Hindlimb muscle (tissue), 1 donor: ENCODE measurements around the gene LSM10. TPM values are rescaled to one million over a fixed set of nuclear protein-coding genes. Genes with fewer than 3 reads are reported as not detected.

Experiments
- DNase-seq: peaks from one replicate; pipeline ENCODE4 v3.0.0-alpha.2; 2013
- polyA plus RNA-seq: library from polyadenylated mRNA; unstranded; fragments of 120-200 nt; gene quantifications from one replicate; pipeline ENCODE4 v1.2.1, GENCODE V29; 2013; ENCODE audit not compliant: insufficient read length

Gene LSM10
- polyA plus RNA-seq, 1 donor, result 23.5 TPM

DNA sequence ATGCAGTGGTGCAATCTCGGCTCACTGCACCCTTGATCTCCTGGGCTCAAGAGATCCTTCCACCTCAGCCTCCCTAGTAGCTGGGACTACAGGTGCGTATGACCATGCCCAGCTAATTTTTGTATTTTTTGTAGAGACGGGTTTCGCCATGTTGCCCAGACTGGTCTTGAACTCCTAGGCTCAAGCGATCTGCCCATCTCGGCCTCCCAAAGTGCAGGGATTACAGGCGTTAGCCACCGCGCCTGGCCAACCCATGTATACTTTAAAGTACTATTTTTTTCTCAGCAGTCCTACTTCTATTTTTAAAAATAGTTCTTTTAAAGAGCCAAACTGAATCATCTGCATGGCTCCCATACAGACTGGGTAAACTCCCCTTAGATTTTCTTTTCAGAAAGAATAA, 15.5 kb downstream of the LSM10 start:
- DNase-seq, result no peak

DNA sequence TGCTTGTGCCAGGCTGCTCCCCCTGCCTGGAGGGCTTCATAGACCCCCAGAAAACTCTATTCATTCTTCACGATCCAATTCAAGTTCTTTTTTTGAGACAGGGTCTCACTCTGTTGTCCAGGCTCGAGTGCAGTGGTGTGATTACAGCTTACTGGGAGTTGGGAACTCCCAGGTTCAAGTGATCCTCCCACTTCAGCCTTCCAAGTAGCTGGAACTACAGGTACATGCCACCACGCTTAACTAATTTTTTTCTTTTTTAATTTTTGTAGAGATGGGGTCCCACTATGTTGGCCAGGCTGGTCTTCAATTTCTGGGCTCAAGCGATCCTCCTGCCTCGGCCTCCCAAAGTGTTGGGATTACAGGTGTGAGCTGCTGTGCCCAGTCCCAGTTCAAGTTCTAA, 16.3 kb downstream of the LSM10 start:
- DNase-seq, result no peak

DNA sequence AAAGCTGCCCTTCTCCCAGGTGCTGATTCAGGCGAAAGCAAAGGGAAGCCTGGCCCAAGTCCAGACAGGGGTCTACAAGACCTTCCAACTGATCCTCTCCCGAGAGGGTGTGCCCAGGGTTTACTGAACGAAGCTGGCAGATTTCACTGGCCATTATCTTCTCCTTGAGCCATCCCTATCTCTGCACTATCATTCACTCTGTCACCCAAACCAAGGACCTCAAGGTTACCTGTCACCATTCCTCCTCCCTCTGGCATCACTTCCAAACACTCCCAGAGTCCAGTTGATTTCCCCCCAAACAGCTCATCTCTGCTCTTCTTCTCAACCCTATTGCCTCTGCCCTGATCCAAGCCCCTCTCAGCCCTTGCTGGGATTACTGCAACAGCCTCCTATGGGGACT, 16.9 kb downstream of the LSM10 start:
- no peak for DNase-seq

DNA sequence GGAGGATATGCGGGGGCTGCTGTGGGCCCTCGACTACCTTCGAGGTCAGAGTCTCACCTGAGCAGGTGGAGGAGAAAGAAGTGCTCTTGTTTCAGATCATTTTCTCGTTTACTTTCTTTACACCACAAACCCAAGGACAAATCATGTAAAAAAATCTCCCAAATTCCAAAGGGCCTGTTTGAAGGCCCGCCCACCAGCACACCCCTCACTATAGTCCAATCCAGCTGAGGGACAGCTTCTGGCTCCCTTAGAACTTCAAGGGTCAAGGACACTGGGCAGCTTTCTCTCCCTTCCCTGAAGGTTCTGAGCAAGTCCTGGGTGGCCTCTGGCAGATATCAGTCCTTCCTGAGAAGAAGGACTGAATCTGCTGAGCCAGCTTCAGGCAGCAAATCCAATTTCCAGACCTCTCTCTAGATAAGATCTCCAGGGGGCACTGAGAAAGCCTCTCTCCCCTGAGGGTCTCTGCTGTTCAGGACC, 17.5 kb downstream of the LSM10 start:
- DNase-seq, result no peak

DNA sequence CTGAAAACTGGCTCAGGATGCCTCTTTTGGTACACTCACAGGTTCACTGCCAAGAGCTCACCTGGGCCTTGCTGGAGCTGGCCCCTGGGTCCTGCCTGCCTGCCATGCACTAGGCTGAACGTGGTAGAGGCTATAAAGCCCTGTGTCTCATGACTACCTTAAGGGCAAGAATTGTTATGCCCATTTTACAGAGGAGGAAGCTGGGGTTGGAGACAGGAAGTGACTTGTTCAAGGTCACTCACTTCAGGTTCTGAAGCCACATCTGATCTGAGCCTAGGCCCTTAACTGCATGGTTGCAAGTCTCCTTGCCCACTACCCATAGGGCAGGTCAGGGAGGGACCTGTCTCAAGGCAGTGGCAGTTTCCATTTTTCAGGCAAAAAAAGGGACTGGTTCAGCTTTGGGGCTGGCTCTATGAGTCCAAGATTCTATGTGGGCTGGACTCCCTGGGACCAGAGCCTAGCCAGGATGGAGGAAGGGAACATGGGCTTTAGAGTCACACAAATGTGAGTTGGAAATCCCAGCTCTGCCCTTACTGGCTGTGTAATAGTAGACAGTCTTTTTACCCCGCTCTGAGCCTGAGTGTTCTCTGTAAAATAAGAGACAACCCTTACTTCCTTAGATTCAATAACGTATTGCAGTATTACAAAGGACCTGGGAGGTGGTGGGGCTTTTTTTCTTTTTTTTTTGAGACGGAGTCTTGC, 19.8 kb downstream of the LSM10 start:
- peak; percentile 32 for DNase-seq

DNA sequence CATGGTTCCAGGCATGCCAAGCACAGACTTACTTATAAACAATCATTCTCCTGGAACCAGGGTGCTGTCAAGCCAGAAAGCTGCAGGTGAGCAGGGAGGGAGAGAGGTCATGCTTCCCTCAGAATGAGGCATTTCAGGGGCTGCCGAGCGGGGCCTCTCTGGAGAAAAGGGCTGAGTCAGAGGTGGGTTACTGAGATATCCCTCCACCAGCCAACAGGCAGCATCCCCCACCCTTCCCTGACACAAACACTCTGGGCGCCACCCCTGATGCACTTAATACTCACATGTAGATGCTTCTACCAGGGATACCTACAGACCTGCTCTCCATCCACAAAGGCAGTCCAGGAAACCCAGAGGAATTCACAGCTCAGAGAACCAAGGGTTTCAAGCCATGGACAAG, 25.1 kb downstream of the LSM10 start:
- no peak for DNase-seq

DNA sequence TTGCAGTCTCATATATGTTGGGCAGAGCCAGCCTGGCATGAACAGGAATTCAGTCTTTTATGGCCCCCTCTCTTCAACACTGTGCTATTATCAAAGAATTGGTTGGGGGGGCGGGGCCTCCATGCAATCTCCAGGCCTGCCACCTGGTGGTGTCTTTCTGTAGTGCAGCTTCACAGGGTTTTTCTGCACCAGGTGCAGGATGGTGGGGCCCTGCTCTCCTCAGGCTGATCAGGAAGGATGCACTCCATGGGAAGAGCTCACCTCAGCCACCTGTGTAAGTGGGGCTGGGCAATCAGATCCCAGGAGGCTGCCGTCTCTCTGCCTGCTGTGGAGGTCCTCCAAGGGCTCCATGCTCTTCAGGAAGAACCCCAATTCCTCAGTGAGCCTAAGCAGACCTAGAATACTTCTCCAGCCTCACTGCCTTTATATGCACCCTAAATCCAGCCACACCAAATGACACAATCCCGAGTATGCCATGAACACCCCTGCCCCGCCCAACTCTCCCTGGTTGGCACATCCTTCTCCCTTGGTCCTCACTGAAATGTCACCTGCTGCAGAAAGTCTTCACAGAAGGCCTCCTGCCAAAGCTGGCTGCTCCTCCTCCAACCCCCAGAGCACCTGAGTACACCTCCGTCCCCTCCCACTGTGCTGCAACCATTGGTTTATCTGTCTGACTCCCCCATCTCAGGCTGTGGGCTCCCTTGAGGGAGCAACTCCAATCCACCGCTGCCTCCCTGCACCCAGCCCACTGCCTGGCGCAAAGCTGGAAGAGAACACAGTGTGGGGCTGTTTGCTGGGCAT, 28.4 kb downstream of the LSM10 start:
- peak; percentile 73 for DNase-seq

DNA sequence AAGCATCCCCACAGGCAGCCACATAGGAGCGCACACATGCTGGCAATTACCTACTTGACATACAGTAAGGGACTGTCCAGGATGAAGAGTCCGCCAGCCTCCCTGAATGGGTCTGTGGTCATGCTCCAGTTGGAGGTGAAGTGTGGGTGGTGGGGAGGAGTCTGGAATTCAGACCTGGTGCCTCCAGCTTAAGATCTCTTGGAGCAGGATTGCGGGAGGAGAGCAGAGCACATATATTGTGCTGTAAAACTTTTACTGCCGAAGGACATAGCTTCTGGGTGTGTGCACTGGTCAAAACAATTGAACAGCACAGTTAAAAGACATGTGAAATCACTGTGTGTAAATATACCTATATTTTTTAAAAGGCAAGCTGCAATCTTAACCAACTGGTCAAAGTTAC, 29.9 kb downstream of the LSM10 start:
- no peak for DNase-seq

DNA sequence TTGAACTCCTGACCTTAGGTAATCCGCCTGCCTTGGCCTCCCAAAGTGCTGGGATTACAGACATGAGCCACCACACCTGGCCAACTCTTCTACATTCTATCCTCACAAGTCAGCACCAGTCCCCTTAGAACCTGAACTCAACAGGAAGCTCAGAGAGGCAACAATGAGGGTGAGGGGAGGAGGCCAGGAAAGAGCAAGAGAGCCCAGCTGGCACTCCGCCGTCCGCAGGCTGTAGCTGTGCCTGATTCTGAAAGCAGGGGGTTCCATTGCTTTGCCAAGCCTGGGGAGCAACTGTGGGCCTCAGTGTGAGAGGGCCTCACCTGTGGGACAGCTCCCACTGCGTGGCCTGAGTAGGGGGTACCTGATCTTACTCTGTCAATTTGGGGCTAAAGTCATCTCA, 30.6 kb downstream of the LSM10 start:
- DNase-seq, result no peak

DNA sequence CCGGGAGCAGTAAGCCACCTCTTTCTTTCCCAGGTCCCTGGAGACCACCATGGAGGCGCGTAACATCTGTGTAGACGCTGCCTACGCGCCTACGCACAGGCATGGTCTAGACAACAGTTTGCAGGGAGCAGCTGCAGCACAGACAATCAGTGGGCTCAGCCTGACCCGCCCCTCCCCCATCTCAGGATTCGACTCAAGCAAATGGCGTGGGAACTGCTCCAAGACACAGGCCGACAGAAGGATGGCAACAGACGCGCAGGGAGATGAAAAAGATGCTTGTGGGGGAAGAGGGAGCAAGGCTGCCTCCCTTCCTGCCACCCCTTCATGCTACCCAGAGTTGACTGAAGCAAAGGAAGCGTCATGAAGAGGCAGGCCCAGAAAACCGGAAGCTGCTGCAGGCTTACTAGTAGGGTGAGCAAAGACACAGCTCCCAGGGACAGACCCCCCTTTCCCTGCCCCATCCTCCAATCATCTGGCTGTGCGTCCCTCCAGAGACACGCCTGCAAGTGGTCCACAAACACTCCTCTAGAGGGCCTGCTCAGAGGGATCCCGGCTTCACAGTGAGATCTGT, 31.5 kb downstream of the LSM10 start:
- DNase-seq, result peak; percentile 53

DNA sequence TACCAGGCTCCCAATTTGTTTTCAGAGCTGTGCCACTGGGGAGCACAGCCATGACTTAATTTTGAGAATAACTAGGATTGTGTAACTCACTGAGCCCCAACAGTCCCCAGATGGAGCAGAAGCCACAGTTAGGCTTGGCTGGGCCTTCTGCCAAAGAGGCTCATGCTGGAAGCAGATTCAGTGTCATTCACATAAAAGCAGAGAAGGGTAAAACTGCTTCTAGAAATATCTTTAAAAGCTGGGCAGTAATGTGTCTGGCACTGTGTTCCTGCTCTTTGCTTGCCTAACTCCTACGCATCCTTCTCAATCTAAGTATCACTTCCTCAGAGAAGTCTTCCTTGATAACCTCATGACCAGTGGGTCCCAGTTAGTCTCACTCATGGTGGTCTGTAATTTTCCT, 32.3 kb downstream of the LSM10 start:
- peak; percentile 20 for DNase-seq

DNA sequence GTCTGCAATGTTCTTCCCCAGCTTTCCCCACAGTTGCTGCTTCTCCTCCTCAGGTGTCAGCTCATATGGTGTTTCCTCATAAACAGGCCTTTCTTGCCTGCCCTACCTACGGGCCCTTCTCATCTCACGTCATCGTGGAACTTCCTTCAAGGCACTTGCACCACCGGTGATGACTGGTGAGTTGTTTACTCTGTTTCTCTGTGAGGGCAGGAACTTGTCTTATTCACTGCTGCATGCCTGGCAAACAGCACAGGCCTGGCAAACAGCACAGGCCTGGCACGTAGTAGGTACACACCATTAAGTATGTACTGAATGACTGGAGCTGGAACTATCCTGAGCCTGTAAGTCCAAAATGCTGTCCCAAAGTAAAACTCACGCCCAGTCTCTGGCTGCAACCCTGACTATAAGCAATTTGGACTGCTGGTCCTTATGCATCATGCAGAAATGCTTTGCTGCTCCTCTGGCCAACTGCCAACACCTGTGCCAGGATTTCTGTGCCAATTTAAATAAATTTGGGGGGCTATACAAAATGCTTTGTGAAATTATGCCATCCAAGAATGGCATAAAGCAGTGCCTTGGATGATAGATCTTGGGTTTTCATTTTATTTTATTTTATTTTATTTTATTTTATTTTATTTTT, 37.7 kb downstream of the LSM10 start:
- DNase-seq, result no peak

DNA sequence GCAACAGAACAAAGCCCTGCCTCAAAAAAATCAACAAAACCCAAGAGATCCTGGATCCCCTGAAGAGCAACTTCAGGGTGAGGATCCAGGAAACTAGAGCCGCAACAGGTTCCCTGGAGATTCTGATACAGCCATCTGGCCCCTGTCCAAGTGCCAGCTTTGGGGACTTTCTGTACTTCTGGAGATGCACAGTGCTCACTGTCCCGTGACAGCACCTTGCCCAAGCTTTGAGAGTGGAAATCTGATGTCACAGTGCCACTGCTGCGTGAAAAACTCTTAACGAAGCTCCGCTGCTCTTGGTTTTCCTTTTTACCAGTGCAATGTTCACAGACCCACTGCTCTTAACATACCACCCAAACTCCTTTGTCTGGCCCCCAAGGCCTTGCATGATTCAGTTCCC, 38.3 kb downstream of the LSM10 start:
- no peak for DNase-seq

DNA sequence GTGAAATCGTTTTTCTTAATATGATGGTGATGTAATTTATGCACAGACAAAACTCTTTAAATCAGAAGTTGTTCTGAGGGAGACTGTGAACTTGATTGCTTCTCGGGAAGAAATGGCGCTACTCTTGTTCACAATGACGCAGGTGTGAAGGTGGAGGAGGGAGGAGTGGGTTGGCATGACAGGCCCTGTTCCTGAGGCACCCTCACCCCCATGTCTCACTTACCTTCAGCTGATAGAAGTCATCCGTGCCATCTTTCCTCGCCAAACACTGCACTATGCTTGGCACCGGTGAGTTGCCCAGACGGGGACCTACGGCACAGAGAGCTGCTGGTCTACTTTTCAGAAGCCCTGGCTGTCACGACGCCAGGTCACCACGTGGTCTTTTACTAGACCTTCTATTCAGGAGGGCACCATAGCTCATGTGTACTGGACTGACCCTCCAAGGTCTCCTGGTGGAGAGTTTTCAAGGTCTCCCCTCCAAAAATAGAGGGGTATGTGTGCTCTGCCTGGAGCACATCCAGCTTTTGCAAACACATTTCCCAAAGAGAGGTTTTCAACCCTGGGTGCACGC, 39.1 kb downstream of the LSM10 start:
- no peak for DNase-seq

DNA sequence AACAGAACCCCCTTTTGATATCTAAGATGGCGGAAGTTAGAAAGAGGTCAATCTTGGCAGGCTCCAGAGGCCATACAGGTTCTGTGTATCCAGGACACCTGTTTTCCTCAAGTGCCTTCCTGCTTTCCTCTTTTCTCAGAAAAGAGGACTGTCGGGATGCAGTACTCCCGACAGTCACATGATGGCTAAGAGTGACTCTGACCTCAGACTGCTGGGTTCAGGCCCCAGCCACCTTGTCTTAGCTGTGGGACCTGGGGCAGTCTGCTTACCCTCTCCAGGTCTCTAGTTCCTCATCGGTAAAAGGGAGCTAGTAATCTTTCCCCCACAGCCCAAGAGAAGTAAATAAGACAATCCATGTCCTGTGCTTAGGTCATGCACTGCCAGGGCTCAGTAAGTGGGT, 41.9 kb downstream of the LSM10 start:
- DNase-seq, result no peak

DNA sequence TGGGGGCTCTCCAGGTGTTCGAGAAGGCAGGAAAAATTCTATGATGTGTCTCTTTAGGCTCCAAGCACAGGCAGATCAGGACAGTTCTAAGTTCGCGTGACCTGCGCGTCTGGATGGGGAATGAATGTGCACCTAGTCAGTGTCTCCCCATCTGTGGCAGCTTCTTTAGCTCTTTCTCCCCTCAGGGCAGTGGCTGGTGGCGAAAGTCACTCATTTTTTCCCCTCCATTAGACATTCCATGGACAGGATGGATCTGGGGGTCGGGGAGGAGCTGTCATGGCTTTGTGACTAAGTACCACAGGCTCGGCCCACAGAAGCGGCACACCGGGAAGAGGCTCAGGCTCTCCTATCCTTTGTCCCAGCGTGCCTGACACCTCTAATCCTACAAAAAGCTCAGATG, 43.2 kb downstream of the LSM10 start:
- no peak for DNase-seq

DNA sequence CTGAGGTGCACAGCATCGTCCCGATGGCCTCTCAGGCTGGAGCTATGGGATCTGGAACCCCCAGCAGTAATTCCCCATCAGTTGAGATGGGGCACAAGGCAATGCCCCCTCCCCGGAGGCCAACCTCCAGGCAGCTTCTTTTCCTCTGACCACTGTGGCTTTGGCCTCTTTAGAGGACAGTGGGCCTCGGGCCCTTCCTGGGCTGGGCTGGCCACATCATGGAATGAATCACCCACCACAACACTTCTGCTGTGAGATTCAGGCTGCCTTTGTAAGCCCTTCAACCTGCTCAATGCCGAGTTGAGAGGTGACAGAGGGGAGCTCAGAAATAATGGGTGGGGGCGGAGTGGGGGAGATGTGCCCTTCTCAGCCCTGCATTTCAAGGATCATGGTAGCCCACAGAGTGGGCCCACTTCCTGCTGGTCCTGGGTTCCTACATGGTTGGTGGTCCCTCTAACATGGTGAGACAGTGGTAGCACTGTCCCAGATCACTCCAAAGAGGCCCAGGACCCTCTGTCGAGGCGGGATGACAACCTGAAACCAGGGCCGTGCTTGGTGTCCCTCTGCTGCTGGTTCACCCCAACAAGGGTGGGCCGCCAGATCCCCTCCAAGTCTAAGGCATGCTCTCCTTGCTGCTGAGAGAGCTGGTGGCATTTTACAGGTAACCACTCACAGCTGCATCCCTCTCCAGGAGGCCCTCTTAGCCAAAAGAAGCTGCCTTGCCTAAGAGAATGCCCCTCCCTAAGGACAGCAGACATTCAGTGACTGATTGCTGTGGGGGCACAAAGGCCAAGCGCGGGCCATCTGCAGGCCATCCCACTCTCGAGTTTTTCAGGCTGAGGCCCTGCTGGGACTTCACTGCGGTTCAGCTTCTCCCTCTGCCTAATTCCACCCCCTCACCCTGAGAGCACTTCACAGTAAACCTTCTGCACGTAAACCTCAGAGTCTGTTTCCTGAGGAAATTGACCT, 44.5 kb downstream of the LSM10 start:
- no peak for DNase-seq

DNA sequence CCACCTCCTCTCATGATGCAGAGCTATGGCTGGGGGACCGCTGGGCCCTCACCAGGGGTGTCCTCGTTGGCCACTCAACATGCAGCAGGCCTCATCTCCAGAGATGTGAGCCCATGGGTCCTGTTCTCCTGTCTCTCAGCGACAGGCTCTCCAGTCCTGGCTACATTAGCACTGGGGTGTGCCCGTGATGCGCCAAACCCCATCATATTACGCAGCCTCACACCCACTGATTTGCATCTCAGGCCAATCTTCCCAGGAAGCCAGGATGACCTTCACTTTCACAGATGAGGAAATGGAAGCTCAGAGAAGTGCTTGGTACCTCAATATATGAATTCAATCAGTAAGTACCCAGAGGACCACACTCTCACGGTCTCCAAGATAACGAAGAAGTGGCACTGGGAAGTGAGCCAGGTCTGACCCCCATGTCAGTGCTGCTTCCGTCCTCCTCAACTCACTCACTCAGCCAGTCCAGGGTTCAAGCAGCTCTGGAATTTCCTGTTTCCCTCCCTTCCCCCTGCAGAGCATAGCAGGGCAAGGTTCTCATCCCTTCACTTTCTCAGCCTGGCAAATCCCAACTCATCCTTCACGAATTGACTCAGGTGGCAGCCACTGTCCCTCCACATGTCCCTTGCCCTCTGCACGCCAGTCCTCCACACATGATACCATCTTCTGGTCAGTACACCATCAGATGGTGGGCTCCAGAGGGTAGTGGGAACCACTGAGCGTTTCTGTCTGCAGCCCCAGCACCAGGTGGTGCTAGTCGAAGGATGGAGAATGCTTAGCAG, 45.4 kb downstream of the LSM10 start:
- no peak for DNase-seq

DNA sequence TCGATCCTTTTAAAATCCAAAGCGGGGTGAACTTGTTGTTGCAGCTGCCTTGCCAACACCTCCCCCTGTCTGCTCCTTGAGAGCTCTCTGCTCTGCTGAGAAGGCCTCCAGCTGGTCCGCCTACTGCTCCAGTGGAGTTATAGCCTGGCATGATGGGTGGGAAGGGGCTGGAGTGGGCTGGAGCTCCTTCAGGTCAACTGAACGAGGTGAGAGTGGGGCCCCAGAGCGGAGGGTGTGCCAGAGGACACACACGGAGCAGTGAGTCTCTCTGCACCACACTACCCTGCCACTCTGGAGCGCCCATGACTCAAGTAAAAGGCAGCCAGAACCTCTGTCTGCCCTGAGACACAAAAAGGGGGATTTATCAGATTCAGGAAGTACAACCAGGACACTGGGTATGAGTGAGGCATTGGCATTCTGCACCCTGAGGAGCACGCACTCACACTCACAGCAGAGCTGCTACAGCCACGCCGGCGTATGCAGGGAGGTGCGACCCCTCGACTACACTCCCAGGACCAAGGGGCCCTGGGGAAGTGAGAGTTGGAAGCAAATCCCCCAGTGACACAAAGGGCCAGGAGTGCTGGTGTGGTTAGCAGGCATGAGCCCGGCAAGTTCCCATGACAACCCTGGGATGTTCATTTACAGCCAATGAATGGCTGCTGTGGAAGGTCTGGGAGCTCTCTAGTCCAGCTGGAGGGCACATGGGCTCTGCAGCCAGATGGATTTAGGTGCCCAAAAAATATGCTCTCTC, 46.3 kb downstream of the LSM10 start:
- peak; percentile 16 for DNase-seq

DNA sequence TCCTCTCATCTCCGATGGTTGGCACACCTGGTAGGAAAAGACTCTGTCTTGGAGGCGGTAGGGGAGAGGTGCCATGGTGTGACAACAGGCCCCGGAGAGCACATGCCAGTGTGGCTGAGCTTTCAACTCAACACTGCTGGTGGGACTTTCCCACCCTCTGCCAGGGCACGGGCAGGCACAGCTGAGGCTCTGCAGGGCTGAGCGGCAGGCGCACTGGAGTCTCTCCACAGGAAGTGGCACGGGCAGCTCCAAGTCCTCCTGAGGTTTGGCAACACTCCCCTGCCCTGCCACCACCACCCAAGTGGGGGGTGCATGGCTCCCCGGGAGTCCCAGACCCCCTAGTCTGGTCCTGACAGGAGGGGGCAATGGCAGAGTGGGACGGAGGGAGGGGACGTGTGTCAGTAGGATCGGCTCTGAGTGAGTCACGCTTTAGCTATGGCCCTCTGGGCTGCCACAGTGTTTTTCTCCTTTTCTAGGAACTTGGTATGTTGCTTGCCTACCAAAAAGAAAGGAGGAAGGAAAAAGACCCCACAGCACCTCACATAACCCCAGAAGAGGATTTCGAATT, 47.0 kb downstream of the LSM10 start:
- no peak for DNase-seq
